Heart left ventricle (tissue), 16 donors: ENCODE data around the gene SEC22A. TPM values are rescaled to one million over a fixed set of nuclear protein-coding genes. Genes with fewer than 3 reads are reported as not detected.

Experiments
- ATAC-seq, 4 donors: fragments of 200-7000 bp; cut with Tn5 transposase; one replicate each; pipeline ENCODE4 v1.9.1; 2020 to 2022; ENCODE audit warnings: moderate library complexity in 4 of 4, mild to moderate bottlenecking in 3 of 4, moderate number of reproducible peaks in 1 of 4
- DNase-seq, 5 donors: peaks; one replicate each; pipeline ENCODE4 v3.0.0-alpha.2; 2020
- H3K27ac ChIP-seq, 12 donors: fragments of 200-600 bp; sonication (generic) in 4 of 12; one replicate each; pipeline versions ENCODE4 v1.5.0 to v1.8.0; 2016 to 2022; ENCODE audit warnings: mild to moderate bottlenecking in 2 of 12
- H3K27me3 ChIP-seq, 9 donors: fragments of 200-600 bp; sonication (generic) in 2 of 9; one replicate each; pipeline versions ENCODE4 v1.5.1 to v1.8.0; 2016 to 2022; ENCODE audit warnings: mild to moderate bottlenecking in 3 of 9
- H3K36me3 ChIP-seq, 9 donors: fragments of 200-600 bp; sonication (generic) in 2 of 9; one replicate each; pipeline versions ENCODE4 v1.5.0 to v1.8.0; 2018 to 2022; ENCODE audit warnings: mild to moderate bottlenecking in 2 of 9
- H3K4me1 ChIP-seq, 12 donors: fragments of 200-600 bp; sonication (generic) in 4 of 12; one replicate each; pipeline versions ENCODE4 v1.5.0 to v1.8.0; 2016 to 2022; ENCODE audit warnings: mild to moderate bottlenecking in 3 of 12
- H3K4me3 ChIP-seq, 12 donors: fragments of 200-600 bp; sonication (generic) in 4 of 12; one replicate each; pipeline versions ENCODE4 v1.5.0 to v1.8.0; 2017 to 2022; ENCODE audit warnings: mild to moderate bottlenecking in 9 of 12, moderate library complexity in 4 of 12
- H3K9me3 ChIP-seq, 12 donors: fragments of 200-600 bp; sonication (generic) in 4 of 12; one replicate each; pipeline versions ENCODE4 v1.5.0 to v1.8.0; 2016 to 2022; ENCODE audit warnings: mild to moderate bottlenecking in 1 of 12
- CTCF ChIP-seq, 12 donors: fragments of 200-600 bp; sonication (generic) in 4 of 12; IDR thresholded peaks; one replicate each; pipeline versions ENCODE4 v1.5.0 to v1.8.0; 2018 to 2022; ENCODE audit warnings: antibody characterized with exemption in 12 of 12, mild to moderate bottlenecking in 5 of 12
- POLR2A ChIP-seq, 2 donors: fragments of 450-650 bp; IDR thresholded peaks; one replicate each; pipeline ENCODE4 v1.6.1; 2017; ENCODE audit warnings: antibody characterized with exemption in 2 of 2, mild to moderate bottlenecking in 2 of 2, moderate library complexity in 2 of 2
- WGBS, 4 donors: extraction: QIAGEN DNeasy Blood & Tissue Kit in 2 of 4; methylation state at CpG; one replicate each; pipeline versions ENCODE4 v1.1.5 to v1.1.7; 2013 to 2018; 5-methylcytosine and 5-hydroxymethylcytosine counted together
- intact Hi-C, 10 donors: fragments of 100-400 bp; cut with DNase I; formaldehyde crosslinking; loops; one replicate each; pipeline versions ENCODE4 v1.11.1 to v1.14.2; 2022
- polyA plus RNA-seq, 2 donors: library from polyadenylated mRNA; stranded (reverse); fragments of 200-250 nt; gene quantifications; one replicate each; pipeline ENCODE4 v1.2.3, GENCODE V29; 2013
- total RNA-seq, 9 donors: library from RNA; depleted of rRNA in 2 of 9; stranded (reverse); fragments of >200 nt in 2 of 9; fragmentation: NEBNext Ultra II Directional in 3 of 9; extraction: Animal tissue kit (Norgen Biotek cat#: 25700) in 3 of 9; gene quantifications; one replicate each; pipeline versions ENCODE4 v1.1.0 to v1.2.4, GENCODE V29; 2016 to 2023
- donor health status: ischemic (EF 13 %, LVEDD 7.1; RV severe dilation, severe dysfunction).
- donor health status: healthy with polysubstance abuse.
- donor health status: DM: no; HTN: yes; CAD: no.
- donor health status: DM: no; HTN: no; CAD: no.
- donor health status: ischemic (EF 25% LVEDD 6.9; RV normal size, moderate dysfunction).
- donor health status: ischemic (EF 25% LVEDD 5.7; RV mildly dilated, moderate dysfunction).
- donor health status: healthy.
- donor health status: DM: yes; HTN: yes; CAD: no.
- donor health status: ischemic (EF 35%, LVEDD 5.7; RV mildly dilated, moderate dysfunction).
- donor health status: nonischemic (EF 11% LVEDD 7.7; RV severe dilation, severe dysfunction).
- donor health status: DM: yes; HTN: yes; CAD: no.
- donor health status: PGD.
- donor health status: ischemic (EF 29% LVEDD 5.4; RV normal size, mild dysfunction).
- donor health status: nonischemic (EF 23%, LVEDD 6.1; RV moderate dilation, normal function).

SEC22A gene
- total and polyA plus RNA-seq, 11 donors = 2.2 to 27.0 (median 10.0) TPM

GRCh38 chr3:123169930-123170329 is 31.8 kb upstream of the SEC22A start:
- 50 to 94% (median 62%) methylated on average over 2 of the region's 2 CpGs for WGBS, 4 donors
- intact Hi-C loops = no loop called here
- Histone ChIP-seq H3K4me1 (no peaks in the 10 kb centered on the region), H3K9me3 (peaks cover 0 to 11% (median 0%) of the 10 kb centered on the region in 12 donors), H3K4me3 (no peak overlapping the region), H3K27me3 (no peaks in the 10 kb centered on the region), H3K27ac (no peak overlapping the region), H3K36me3 (peaks cover 0 to 16% (median 4%) of the 10 kb centered on the region in 9 donors)
- TF ChIP-seq CTCF (IDR thresholded peaks at IDR 0.05) = no peak
- TF ChIP-seq POLR2A (IDR thresholded peaks at IDR 0.05) = no peak
- no peak for DNase-seq
- ATAC-seq = no peak

GRCh38 chr3:123180791-123181190 is 21.0 kb upstream of the SEC22A start:
- Histone ChIP-seq H3K4me3 (no peak overlapping the region), H3K36me3 (no peaks in the 10 kb centered on the region), H3K27me3 (no peaks in the 10 kb centered on the region), H3K9me3 (peaks cover 0 to 17% (median 0%) of the 10 kb centered on the region in 12 donors), H3K4me1 (no peaks in the 10 kb centered on the region), H3K27ac (no peak overlapping the region)
- DNase-seq = no peak
- 91 to 95% (median 93%) methylated on average over 5 of the region's 5 CpGs for WGBS, 4 donors
- intact Hi-C loops = no loop called here
- ATAC-seq = no peak
- TF ChIP-seq POLR2A (IDR thresholded peaks at IDR 0.05) (no peak), CTCF (IDR thresholded peaks at IDR 0.05) (no peak)

GRCh38 chr3:123186695-123187094 is 15.0 kb upstream of the SEC22A start:
- Histone ChIP-seq H3K27ac (no peak overlapping the region), H3K36me3 (no peaks in the 10 kb centered on the region), H3K4me3 (no peak overlapping the region), H3K4me1 (no peaks in the 10 kb centered on the region), H3K9me3 (peaks cover 0 to 10% (median 0%) of the 10 kb centered on the region in 12 donors), H3K27me3 (no peaks in the 10 kb centered on the region)
- TF ChIP-seq CTCF (IDR thresholded peaks at IDR 0.05) = no peak
- TF ChIP-seq POLR2A (IDR thresholded peaks at IDR 0.05) = no peak
- ATAC-seq = no peak
- intact Hi-C loops = no loop called here
- DNase-seq = no peak
- WGBS, 4 donors = 59 to 64% (median 61%) methylated on average over 2 of the region's 2 CpGs

GRCh38 chr3:123188058-123188457 is 13.7 kb upstream of the SEC22A start:
- TF ChIP-seq CTCF (IDR thresholded peaks at IDR 0.05) (no peak), POLR2A (IDR thresholded peaks at IDR 0.05) (no peak)
- intact Hi-C loops = no loop called here
- ATAC-seq = no peak
- H3K9me3 ChIP-seq = no peaks in the 10 kb centered on the region
- no peak for DNase-seq
- no peaks in the 10 kb centered on the region for H3K4me1 ChIP-seq
- H3K4me3 ChIP-seq = no peak overlapping the region
- WGBS, 4 donors = 80 to 97% (median 95%) methylated on average over 6 of the region's 6 CpGs
- H3K27ac ChIP-seq = no peak overlapping the region
- no peaks in the 10 kb centered on the region for H3K36me3 ChIP-seq
- H3K27me3 ChIP-seq = no peaks in the 10 kb centered on the region
